Activated naive CD8-positive, alpha-beta T cell (primary cell): ENCODE results near the gene ARHGEF39.
A peak's percentile ranks its signal among the peaks of the same experiment; 100 is the strongest.

Experiments used
- H3K27ac Mint-ChIP-seq: one replicate; pipeline ENCODE4 v1.8.0; 2021; ENCODE audit warnings: mixed read lengths
- H3K27me3 Mint-ChIP-seq: one replicate; pipeline ENCODE4 v1.8.0; 2021; ENCODE audit warnings: mixed read lengths
- H3K36me3 Mint-ChIP-seq: one replicate; pipeline ENCODE4 v1.8.0; 2021; ENCODE audit warnings: mixed read lengths
- H3K4me1 Mint-ChIP-seq: one replicate; pipeline ENCODE4 v1.8.0; 2021; ENCODE audit warnings: low read depth, mixed read lengths
- H3K4me3 Mint-ChIP-seq: one replicate; pipeline ENCODE4 v1.8.0; 2021; ENCODE audit warnings: mild to moderate bottlenecking, mixed read lengths
- H3K9me3 Mint-ChIP-seq: one replicate; pipeline ENCODE4 v1.8.0; 2021; ENCODE audit warnings: low read depth, mixed read lengths

ARHGEF39 gene

DNA sequence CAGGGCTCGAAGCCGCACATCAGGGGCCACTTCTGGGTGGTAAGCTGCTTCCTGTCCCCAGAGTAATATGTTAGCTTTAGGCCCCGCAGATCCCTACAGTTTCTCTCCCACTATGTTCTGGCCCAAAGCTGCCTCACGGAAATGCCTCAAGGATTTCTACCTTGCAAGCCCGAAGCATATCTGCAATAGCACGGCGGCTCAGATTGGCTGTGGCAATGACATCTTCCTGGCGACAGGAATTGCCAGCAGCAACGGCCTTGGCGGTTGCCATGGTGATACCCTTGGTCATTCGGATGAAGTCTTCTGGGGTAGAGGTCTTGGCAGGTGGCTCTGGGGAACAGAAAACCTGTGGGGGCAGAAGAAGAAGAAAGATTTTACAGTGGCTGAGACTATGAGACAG is 35.0 kb upstream of the ARHGEF39 start:
- no peak overlapping the region for H3K27ac Mint-ChIP-seq
- H3K9me3 Mint-ChIP-seq, result no peaks in the 10 kb centered on the region
- H3K27me3 Mint-ChIP-seq, result no peaks in the 10 kb centered on the region
- peaks cover 2% of the 10 kb centered on the region for H3K36me3 Mint-ChIP-seq
- H3K4me1 Mint-ChIP-seq, result peaks cover 6% of the 10 kb centered on the region
- no peak overlapping the region for H3K4me3 Mint-ChIP-seq

- H3K4me1 Mint-ChIP-seq, result peaks cover 6% of the 10 kb centered on the region
- H3K27ac Mint-ChIP-seq, result no peak overlapping the region
- no peak overlapping the region for H3K4me3 Mint-ChIP-seq
- no peaks in the 10 kb centered on the region for H3K9me3 Mint-ChIP-seq
- no peaks in the 10 kb centered on the region for H3K36me3 Mint-ChIP-seq
- no peaks in the 10 kb centered on the region for H3K27me3 Mint-ChIP-seq
These were observed 33.2 kb upstream of the ARHGEF39 start for GRCh38 chr9:35698231-35698630.

GRCh38 chr9:35697486-35697885 is 32.5 kb upstream of the ARHGEF39 start:
- Mint-ChIP-seq H3K9me3 (no peaks in the 10 kb centered on the region), H3K27ac (peak overlapping the region; percentile 19), H3K27me3 (no peaks in the 10 kb centered on the region), H3K4me1 (peaks cover 6% of the 10 kb centered on the region), H3K36me3 (no peaks in the 10 kb centered on the region), H3K4me3 (no peak overlapping the region)

- Mint-ChIP-seq H3K9me3 (no peaks in the 10 kb centered on the region), H3K4me1 (peaks cover 7% of the 10 kb centered on the region), H3K4me3 (no peak overlapping the region), H3K27ac (no peak overlapping the region), H3K27me3 (no peaks in the 10 kb centered on the region), H3K36me3 (no peaks in the 10 kb centered on the region)
These were observed 31.7 kb upstream of the ARHGEF39 start for GRCh38 chr9:35696520-35697215.

- H3K36me3 Mint-ChIP-seq, result no peaks in the 10 kb centered on the region
- H3K9me3 Mint-ChIP-seq, result no peaks in the 10 kb centered on the region
- H3K27ac Mint-ChIP-seq, result no peak overlapping the region
- H3K4me1 Mint-ChIP-seq, result peaks cover 14% of the 10 kb centered on the region
- no peaks in the 10 kb centered on the region for H3K27me3 Mint-ChIP-seq
- H3K4me3 Mint-ChIP-seq, result no peak overlapping the region
These were observed 31.0 kb upstream of the ARHGEF39 start for GRCh38 chr9:35695943-35696401.

- Mint-ChIP-seq H3K9me3 (no peaks in the 10 kb centered on the region), H3K4me1 (peaks cover 30% of the 10 kb centered on the region), H3K27me3 (no peaks in the 10 kb centered on the region), H3K27ac (no peak overlapping the region), H3K36me3 (no peaks in the 10 kb centered on the region), H3K4me3 (peak overlapping the region; percentile 86)
These were observed 26.8 kb upstream of the ARHGEF39 start for GRCh38 chr9:35691757-35692301.

DNA sequence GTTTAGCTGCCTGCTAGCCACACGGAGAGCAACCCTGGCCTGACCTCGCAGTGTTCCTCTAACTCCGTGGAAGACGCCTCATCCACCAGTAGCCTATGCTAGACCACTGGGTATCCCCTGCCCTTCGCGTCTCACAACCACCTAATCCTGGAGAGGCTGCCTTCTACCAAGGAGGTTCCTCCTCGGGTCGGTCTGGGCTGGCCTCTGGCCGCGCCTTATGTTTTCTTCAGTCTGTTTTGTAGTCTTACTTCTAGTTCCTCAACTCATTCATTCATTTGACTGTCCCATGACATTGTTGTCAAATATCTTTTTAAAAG is 26.3 kb upstream of the ARHGEF39 start:
- peak overlapping the region; percentile 86 for H3K4me3 Mint-ChIP-seq
- H3K4me1 Mint-ChIP-seq, result peaks cover 25% of the 10 kb centered on the region
- H3K36me3 Mint-ChIP-seq, result no peaks in the 10 kb centered on the region
- H3K9me3 Mint-ChIP-seq, result no peaks in the 10 kb centered on the region
- peak overlapping the region; percentile 46 for H3K27ac Mint-ChIP-seq
- H3K27me3 Mint-ChIP-seq, result no peaks in the 10 kb centered on the region

DNA sequence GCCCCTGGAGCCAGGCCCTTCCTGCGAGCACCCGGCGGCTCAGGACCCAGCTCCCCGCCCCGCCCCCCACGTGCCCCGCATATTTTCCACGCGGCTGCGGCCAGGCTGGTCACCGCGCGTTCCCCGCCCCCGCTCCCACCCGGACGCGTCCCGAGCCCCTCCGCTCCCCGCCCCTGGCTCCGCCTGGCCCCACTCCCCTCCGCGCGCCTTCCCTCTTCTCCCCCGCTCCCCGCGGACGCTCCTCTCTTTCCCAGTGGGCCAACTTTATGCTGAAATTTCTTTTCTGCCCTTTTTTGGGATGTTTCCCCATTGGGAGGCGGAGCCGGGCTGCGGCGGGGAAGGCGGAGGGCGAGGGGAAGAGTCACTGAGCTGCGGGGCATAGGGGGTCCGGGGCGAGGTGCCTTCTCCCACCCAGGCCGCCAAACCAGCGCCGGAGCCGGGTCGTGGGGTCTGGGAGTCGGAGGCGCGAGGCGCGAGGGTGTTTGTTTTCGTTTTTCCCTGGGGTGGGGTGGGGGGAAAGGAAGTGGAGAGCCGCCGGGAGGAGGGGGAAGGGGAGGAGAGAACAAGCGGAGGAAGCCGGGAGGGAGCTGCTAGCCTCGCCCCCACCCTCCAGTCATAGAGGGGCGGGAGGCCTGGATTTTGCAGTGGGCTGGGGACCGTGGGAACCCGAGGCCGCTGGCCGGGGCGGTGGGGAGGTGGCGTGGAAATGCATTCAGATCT is 25.8 kb upstream of the ARHGEF39 start:
- Mint-ChIP-seq H3K27me3 (no peaks in the 10 kb centered on the region), H3K4me3 (peak overlapping the region; percentile 86), H3K4me1 (peaks cover 24% of the 10 kb centered on the region)

DNA sequence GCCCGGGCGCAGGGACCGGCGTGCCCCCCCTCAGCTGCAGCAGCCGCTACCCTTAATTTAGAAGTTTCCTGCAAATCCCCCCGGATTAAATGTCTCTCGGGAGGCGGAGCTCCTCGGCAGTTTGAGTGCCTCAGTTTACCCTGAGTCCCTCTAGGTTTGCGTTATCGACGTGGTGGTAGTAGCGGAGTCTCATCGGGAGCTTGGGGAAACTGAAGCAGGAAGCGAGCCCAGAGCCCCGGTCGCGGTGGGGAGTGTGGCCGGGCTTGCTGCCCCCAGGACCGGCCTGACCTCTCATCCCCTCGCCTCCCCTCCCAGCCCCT is 25.3 kb upstream of the ARHGEF39 start:
- peak overlapping the region; percentile 22 for H3K27ac Mint-ChIP-seq
- H3K36me3 Mint-ChIP-seq, result no peaks in the 10 kb centered on the region
- H3K4me3 Mint-ChIP-seq, result peak overlapping the region; percentile 74
- peaks cover 24% of the 10 kb centered on the region for H3K4me1 Mint-ChIP-seq
- no peaks in the 10 kb centered on the region for H3K9me3 Mint-ChIP-seq
- H3K27me3 Mint-ChIP-seq, result no peaks in the 10 kb centered on the region

More for the DNA sequence above, 25.8 kb upstream of the ARHGEF39 start:
- Mint-ChIP-seq H3K36me3 (no peaks in the 10 kb centered on the region), H3K9me3 (no peaks in the 10 kb centered on the region), H3K27ac (peak overlapping the region; percentile 46)

GRCh38 chr9:35689542-35690293 is 24.7 kb upstream of the ARHGEF39 start, which contains the start of gene TPM2:
Gene TPM2, minus strand, starts transcription at chr9:35689925. Its CDS starts 108 bp downstream, at chr9:35689817.
- no peaks in the 10 kb centered on the region for H3K27me3 Mint-ChIP-seq
- peak within 1 kb of the TSS; percentile 86 for H3K4me3 Mint-ChIP-seq
- H3K36me3 Mint-ChIP-seq, result no peaks in the 10 kb centered on the region
- H3K27ac Mint-ChIP-seq, result peak within 1 kb of the TSS; percentile 46
- peaks cover 24% of the 10 kb centered on the region for H3K4me1 Mint-ChIP-seq
- no peaks in the 10 kb centered on the region for H3K9me3 Mint-ChIP-seq

DNA sequence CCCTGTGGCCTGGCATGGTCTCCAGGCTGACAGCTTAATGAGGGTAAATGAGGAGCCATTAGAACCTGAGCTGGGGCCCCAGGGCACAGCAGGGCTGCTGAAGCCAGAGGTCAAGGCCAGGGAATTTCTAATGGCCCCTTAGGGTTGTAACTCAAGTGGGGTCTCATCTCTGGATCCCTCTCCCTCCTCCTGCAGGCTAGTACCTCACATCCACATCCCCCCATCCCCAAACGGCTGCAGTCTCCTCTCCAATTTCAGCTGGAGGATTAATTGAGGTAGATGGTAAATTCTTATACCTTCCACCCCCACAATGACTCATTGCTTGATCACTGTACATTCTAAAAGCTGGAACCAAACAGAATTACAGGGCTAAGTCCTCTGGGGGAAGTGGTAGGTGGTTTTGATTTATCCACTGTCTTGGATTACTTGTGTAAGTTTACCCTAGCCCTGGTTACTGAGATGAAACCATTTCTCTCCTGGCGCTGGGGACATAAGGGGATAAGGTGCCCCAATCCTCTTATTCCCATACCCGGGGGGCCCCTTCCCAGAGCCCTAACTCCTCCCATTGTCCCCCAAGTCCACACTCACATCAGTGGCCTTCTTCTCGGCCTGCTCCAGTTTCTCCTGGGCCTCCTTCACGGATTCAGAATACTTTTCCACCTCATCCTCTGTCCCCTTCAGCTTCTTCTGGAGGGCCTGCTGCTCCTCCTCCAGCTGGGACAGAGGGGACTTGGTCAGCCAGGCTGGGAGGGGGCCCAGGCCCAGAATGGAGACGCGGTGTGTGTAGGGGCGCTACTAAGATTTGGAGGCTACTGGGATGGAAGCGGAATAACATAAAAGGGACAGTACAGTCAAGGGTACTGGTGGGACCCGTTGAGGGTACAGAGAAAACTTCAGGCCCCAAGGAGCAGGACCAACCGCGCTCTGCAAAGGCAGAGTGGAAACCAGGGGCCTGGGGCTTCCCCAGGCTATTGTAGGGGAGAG is 23.9 kb upstream of the ARHGEF39 start:
- no peaks in the 10 kb centered on the region for H3K27me3 Mint-ChIP-seq
- peak overlapping the region; percentile 65 for H3K4me3 Mint-ChIP-seq
- H3K9me3 Mint-ChIP-seq, result no peaks in the 10 kb centered on the region
- no peaks in the 10 kb centered on the region for H3K36me3 Mint-ChIP-seq
- peak overlapping the region; percentile 22 for H3K27ac Mint-ChIP-seq
- peaks cover 24% of the 10 kb centered on the region for H3K4me1 Mint-ChIP-seq

GRCh38 chr9:35687972-35688557 is 23.1 kb upstream of the ARHGEF39 start:
- no peak overlapping the region for H3K4me3 Mint-ChIP-seq
- no peaks in the 10 kb centered on the region for H3K9me3 Mint-ChIP-seq
- H3K27ac Mint-ChIP-seq, result no peak overlapping the region

GRCh38 chr9:35687306-35687705 is 22.3 kb upstream of the ARHGEF39 start:
- Mint-ChIP-seq H3K36me3 (no peaks in the 10 kb centered on the region), H3K4me1 (peaks cover 24% of the 10 kb centered on the region), H3K27ac (no peak overlapping the region), H3K4me3 (no peak overlapping the region), H3K9me3 (no peaks in the 10 kb centered on the region), H3K27me3 (no peaks in the 10 kb centered on the region)

More at GRCh38 chr9:35687972-35688557, 23.1 kb upstream of the ARHGEF39 start:
- H3K27me3 Mint-ChIP-seq, result no peaks in the 10 kb centered on the region
- H3K36me3 Mint-ChIP-seq, result no peaks in the 10 kb centered on the region
- H3K4me1 Mint-ChIP-seq, result peaks cover 24% of the 10 kb centered on the region
